22Rv1 (cell line): Measurements from ENCODE around the gene AXDND1.

Experiments
- ZFX ChIP-seq: fragments of 450-650 bp; IDR thresholded peaks from 2 replicates; pipeline ENCODE4 v1.6.1; 2017; ENCODE audit warnings: antibody characterized with exemption, borderline replicate concordance
- TF ChIP-seq, protein P1 (sequence below): fragments of 450-650 bp; IDR thresholded peaks from 2 replicates; pipeline ENCODE4 v1.5.1; 2017; ENCODE audit warnings: mild to moderate bottlenecking

GRCh38 chr1:179337288-179337687, 28.5 kb upstream of the AXDND1 start:
- TF ChIP-seq, protein P1, sequence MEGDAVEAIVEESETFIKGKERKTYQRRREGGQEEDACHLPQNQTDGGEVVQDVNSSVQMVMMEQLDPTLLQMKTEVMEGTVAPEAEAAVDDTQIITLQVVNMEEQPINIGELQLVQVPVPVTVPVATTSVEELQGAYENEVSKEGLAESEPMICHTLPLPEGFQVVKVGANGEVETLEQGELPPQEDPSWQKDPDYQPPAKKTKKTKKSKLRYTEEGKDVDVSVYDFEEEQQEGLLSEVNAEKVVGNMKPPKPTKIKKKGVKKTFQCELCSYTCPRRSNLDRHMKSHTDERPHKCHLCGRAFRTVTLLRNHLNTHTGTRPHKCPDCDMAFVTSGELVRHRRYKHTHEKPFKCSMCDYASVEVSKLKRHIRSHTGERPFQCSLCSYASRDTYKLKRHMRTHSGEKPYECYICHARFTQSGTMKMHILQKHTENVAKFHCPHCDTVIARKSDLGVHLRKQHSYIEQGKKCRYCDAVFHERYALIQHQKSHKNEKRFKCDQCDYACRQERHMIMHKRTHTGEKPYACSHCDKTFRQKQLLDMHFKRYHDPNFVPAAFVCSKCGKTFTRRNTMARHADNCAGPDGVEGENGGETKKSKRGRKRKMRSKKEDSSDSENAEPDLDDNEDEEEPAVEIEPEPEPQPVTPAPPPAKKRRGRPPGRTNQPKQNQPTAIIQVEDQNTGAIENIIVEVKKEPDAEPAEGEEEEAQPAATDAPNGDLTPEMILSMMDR: no peak
- TF ChIP-seq ZFX: no peak
